Liver (tissue), 9 donors: ENCODE results near the gene GPC3. TPM values are rescaled to one million over a fixed set of nuclear protein-coding genes. Genes with fewer than 3 reads are reported as not detected.

Experiments used
- DNase-seq: peaks from one replicate; pipeline ENCODE4 v3.0.0-alpha.2; 2017; ENCODE audit warnings: low spot score
- H3K27ac ChIP-seq, 2 donors: one replicate each; pipeline ENCODE4 v1.7.0; 2013; ENCODE audit warnings: inconsistent platforms in 2 of 2, low read length in 2 of 2, control low read depth in 1 of 2, low read depth in 1 of 2, mild to moderate bottlenecking in 1 of 2
- H3K27me3 ChIP-seq, 4 donors: one replicate each; pipeline versions ENCODE4 v1.6.1 to v1.7.0; 2013; ENCODE audit warnings: low read length in 3 of 4, inconsistent platforms in 1 of 4, mild to moderate bottlenecking in 1 of 4, moderate library complexity in 1 of 4; ENCODE audit not compliant: control insufficient read depth in 4 of 4, insufficient read depth in 4 of 4
- H3K36me3 ChIP-seq, 4 donors: one replicate each; pipeline versions ENCODE4 v1.6.1 to v1.7.0; 2013; ENCODE audit warnings: low read length in 3 of 4, mild to moderate bottlenecking in 3 of 4, low read depth in 1 of 4, moderate library complexity in 1 of 4; ENCODE audit not compliant: control insufficient read depth in 4 of 4, insufficient read depth in 3 of 4
- H3K4me1 ChIP-seq, 4 donors: one replicate each; pipeline versions ENCODE4 v1.6.1 to v1.7.0; 2013; ENCODE audit warnings: low read length in 3 of 4, mild to moderate bottlenecking in 3 of 4, moderate library complexity in 1 of 4; ENCODE audit not compliant: control insufficient read depth in 4 of 4, insufficient read depth in 4 of 4
- H3K4me3 ChIP-seq, 3 donors: one replicate each; pipeline versions ENCODE4 v1.6.1 to v1.7.0; 2013; ENCODE audit warnings: low read length in 3 of 3, control low read depth in 1 of 3, low read depth in 1 of 3, mild to moderate bottlenecking in 1 of 3
- H3K9ac ChIP-seq, 2 donors: one replicate each; pipeline ENCODE4 v1.7.0; 2013; ENCODE audit warnings: low read length in 2 of 2, mild to moderate bottlenecking in 2 of 2, moderate library complexity in 2 of 2, control low read depth in 1 of 2, low read depth in 1 of 2
- H3K9me3 ChIP-seq, 4 donors: one replicate each; pipeline versions ENCODE4 v1.6.1 to v1.7.0; 2013; ENCODE audit warnings: low read length in 3 of 4; ENCODE audit not compliant: control insufficient read depth in 4 of 4
- EGR1 ChIP-seq, 2 donors: IDR thresholded peaks; 2 replicates each; pipeline ENCODE4 v1.6.1; 2016 to 2018; ENCODE audit warnings: antibody characterized with exemption in 2 of 2, low read depth in 2 of 2
- FOXA1 ChIP-seq: IDR thresholded peaks from 2 replicates; pipeline ENCODE4 v1.6.1; 2016; ENCODE audit warnings: antibody characterized with exemption
- FOXA2 ChIP-seq: IDR thresholded peaks from 2 replicates; pipeline ENCODE4 v1.6.1; 2016; ENCODE audit warnings: antibody characterized with exemption
- GABPA ChIP-seq, 2 donors: IDR thresholded peaks in 1 of 2; conservative IDR thresholded peaks in 1 of 2; 2 replicates each; pipeline ENCODE4 v1.6.1; 2016; ENCODE audit warnings: antibody characterized with exemption in 2 of 2, mild to moderate bottlenecking in 1 of 2, moderate library complexity in 1 of 2
- HNF4A ChIP-seq, 2 donors: conservative IDR thresholded peaks; 2 replicates each; pipeline ENCODE4 v1.6.1; 2016; ENCODE audit warnings: antibody characterized with exemption in 2 of 2, mild to moderate bottlenecking in 2 of 2
- HNF4G ChIP-seq: IDR thresholded peaks from 2 replicates; pipeline ENCODE4 v1.6.1; 2016; ENCODE audit warnings: antibody characterized with exemption
- NR2F2 ChIP-seq: IDR thresholded peaks from 2 replicates; pipeline ENCODE4 v1.6.1; 2016; ENCODE audit warnings: antibody characterized with exemption
- RAD21 ChIP-seq, 2 donors: IDR thresholded peaks; 2 replicates each; pipeline ENCODE4 v1.6.1; 2016; ENCODE audit warnings: antibody characterized with exemption in 2 of 2, mild to moderate bottlenecking in 2 of 2
- RXRA ChIP-seq, 2 donors: IDR thresholded peaks; 2 replicates each; pipeline ENCODE4 v1.6.1; 2017 to 2018; ENCODE audit warnings: antibody characterized with exemption in 2 of 2, mild to moderate bottlenecking in 1 of 2
- SP1 ChIP-seq: IDR thresholded peaks from 2 replicates; pipeline ENCODE4 v1.6.1; 2018; ENCODE audit warnings: antibody characterized with exemption, mild to moderate bottlenecking
- TAF1 ChIP-seq: conservative IDR thresholded peaks from 2 replicates; pipeline ENCODE4 v1.6.1; 2016; ENCODE audit warnings: antibody characterized with exemption, mild to moderate bottlenecking
- YY1 ChIP-seq: IDR thresholded peaks from 2 replicates; pipeline ENCODE4 v1.6.1; 2016; ENCODE audit warnings: antibody characterized with exemption, mild to moderate bottlenecking
- WGBS: extraction: QIAGEN DNeasy Blood & Tissue Kit; methylation state at CpG from one replicate; pipeline ENCODE4 v1.1.7; 2013; 5-methylcytosine and 5-hydroxymethylcytosine counted together
- polyA plus RNA-seq, 2 donors: library from polyadenylated mRNA; stranded (reverse) in 1 of 2; unstranded in 1 of 2; fragments of 200-250 nt in 1 of 2; fragments of >200 nt in 1 of 2; fragmentation: Nextera tagmentation in 1 of 2; extraction: Ambion mirVana in 1 of 2; gene quantifications; one replicate each; pipeline versions ENCODE4 v1.2.1 to v1.2.3, GENCODE V29; 2013 to 2015
- total RNA-seq, 2 donors: library from RNA; depleted of rRNA; stranded (reverse); fragments of >200 nt; gene quantifications; one replicate each; pipeline ENCODE4 v1.2.3, GENCODE V29; 2014
- TF ChIP-seq, protein P1 (sequence below): fragments of 150-350 bp; IDR thresholded peaks from 2 replicates; pipeline ENCODE4 v1.5.1; 2017; ENCODE audit warnings: improper control_type of control experiment, low read depth, low read length; ENCODE audit not compliant: missing input control
- TF ChIP-seq, protein P2 (sequence below): IDR thresholded peaks from 2 replicates; pipeline ENCODE4 v1.6.1; 2016; ENCODE audit warnings: antibody characterized with exemption
- TF ChIP-seq, protein P3 (sequence below): IDR thresholded peaks from 2 replicates; pipeline ENCODE4 v1.6.1; 2016; ENCODE audit warnings: antibody characterized with exemption
- donor health status: healthy.
- donor health status: healthy.
- donor health status: healthy.
- donor health status: healthy.
- donor health status: healthy.

GPC3 gene
- total and polyA plus RNA-seq, 4 donors = 0.40 to 1,133 (median 1.5) TPM

DNA sequence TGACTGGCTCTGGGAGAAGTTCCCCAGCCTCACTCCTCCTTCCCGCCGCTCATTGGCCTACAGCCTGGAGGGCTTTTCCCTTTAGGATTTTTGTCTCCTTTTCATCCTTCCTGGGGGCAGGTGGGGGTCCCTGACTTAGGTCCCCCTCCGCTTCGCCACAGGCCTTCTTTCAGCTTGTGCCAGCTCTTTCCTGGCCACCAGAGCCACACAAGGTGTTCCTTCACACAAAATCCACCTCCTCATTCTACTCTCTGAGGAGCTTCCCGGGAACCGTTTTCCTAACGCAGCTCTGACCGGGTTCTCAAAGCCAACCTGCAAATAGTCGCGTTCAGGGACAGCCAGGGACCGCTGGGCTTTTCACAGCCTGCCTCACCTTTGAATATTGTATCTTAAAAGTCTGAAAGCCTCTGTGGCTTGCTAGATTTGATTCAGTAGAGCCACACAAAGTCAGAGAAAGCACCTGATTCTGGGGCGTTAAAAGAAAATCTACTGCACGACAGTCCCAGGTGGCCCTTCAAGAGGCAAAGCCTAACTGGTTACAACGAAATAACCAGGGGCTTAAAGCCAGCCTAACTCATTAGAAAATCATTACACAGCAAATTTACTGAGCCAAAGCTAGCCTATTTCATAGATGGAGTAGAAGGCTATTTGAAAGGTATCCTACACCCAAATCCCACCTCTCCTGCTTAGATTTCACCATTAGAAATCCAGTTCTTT, 731 bp upstream of the GPC3 start:
- Histone ChIP-seq H3K27ac (no peak overlapping the region), H3K4me1 (peaks cover 4 to 11% (median 7%) of the 10 kb centered on the region in 4 donors), H3K27me3 (peaks cover 0 to 2% (median 1%) of the 10 kb centered on the region in 4 donors), H3K9ac (no peak overlapping the region), H3K9me3 (peaks cover 0 to 4% (median 0%) of the 10 kb centered on the region in 4 donors), H3K4me3 (peak overlapping the region in 2 of 3 donors; percentile 38 to 54), H3K36me3 (no peaks in the 10 kb centered on the region)
- no peak for TF ChIP-seq TAF1
- TF ChIP-seq HNF4G = no peak
- TF ChIP-seq YY1 = no peak
- TF ChIP-seq NR2F2 = no peak
- TF ChIP-seq FOXA2 = no peak
- TF ChIP-seq, protein P1, sequence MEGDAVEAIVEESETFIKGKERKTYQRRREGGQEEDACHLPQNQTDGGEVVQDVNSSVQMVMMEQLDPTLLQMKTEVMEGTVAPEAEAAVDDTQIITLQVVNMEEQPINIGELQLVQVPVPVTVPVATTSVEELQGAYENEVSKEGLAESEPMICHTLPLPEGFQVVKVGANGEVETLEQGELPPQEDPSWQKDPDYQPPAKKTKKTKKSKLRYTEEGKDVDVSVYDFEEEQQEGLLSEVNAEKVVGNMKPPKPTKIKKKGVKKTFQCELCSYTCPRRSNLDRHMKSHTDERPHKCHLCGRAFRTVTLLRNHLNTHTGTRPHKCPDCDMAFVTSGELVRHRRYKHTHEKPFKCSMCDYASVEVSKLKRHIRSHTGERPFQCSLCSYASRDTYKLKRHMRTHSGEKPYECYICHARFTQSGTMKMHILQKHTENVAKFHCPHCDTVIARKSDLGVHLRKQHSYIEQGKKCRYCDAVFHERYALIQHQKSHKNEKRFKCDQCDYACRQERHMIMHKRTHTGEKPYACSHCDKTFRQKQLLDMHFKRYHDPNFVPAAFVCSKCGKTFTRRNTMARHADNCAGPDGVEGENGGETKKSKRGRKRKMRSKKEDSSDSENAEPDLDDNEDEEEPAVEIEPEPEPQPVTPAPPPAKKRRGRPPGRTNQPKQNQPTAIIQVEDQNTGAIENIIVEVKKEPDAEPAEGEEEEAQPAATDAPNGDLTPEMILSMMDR = no peak
- no peak for TF ChIP-seq RXRA (IDR thresholded peaks at IDR 0.05)
- DNase-seq = no peak
- WGBS = 11% methylated on average over 14 of the region's 14 CpGs

DNA sequence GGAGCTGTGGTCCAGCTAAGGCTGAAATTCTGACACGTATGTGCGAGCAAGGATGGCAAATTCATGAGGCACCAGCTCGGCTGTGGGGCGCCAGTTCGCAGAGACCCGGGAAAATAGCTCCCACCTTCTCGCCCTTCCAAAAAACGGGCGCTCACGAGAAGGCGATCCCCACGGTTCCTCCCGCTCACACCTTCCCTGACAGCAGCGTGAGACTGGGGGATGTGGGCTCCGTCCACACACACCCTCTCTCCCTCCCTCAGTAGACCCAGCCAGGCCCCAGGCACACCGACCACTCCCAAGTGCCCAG, 584 bp downstream of the GPC3 start:
- no peak overlapping the region for H3K9ac ChIP-seq
- H3K4me3 ChIP-seq = peak overlapping the region in 1 of 3 donors; percentile 54
- no peaks in the 10 kb centered on the region for H3K36me3 ChIP-seq
- H3K9me3 ChIP-seq = peaks cover 0 to 4% (median 0%) of the 10 kb centered on the region in 4 donors
- DNase-seq = no peak
- TF ChIP-seq FOXA1 (no peak), HNF4A (conservative IDR thresholded peaks at IDR 0.05) (no peak), SP1 (no peak), RXRA (IDR thresholded peaks at IDR 0.05) (no peak), HNF4G (no peak), YY1 (no peak), EGR1 (IDR thresholded peaks at IDR 0.05; ENCODE audit: low read depth in 2 of 2) (no peak), TAF1 (no peak), RAD21 (IDR thresholded peaks at IDR 0.05) (no peak), NR2F2 (no peak), GABPA (IDR thresholded peaks at IDR 0.05 in 1 of 2, conservative IDR thresholded peaks at IDR 0.05 in 1 of 2) (no peak)
- TF ChIP-seq, protein P1 = no peak
- TF ChIP-seq, protein P2, sequence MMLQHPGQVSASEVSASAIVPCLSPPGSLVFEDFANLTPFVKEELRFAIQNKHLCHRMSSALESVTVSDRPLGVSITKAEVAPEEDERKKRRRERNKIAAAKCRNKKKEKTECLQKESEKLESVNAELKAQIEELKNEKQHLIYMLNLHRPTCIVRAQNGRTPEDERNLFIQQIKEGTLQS = no peak
- TF ChIP-seq, protein P3, sequence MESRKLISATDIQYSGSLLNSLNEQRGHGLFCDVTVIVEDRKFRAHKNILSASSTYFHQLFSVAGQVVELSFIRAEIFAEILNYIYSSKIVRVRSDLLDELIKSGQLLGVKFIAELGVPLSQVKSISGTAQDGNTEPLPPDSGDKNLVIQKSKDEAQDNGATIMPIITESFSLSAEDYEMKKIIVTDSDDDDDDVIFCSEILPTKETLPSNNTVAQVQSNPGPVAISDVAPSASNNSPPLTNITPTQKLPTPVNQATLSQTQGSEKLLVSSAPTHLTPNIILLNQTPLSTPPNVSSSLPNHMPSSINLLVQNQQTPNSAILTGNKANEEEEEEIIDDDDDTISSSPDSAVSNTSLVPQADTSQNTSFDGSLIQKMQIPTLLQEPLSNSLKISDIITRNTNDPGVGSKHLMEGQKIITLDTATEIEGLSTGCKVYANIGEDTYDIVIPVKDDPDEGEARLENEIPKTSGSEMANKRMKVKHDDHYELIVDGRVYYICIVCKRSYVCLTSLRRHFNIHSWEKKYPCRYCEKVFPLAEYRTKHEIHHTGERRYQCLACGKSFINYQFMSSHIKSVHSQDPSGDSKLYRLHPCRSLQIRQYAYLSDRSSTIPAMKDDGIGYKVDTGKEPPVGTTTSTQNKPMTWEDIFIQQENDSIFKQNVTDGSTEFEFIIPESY = no peak
- H3K27ac ChIP-seq = no peak overlapping the region
- peaks cover 4 to 11% (median 7%) of the 10 kb centered on the region in 4 donors for H3K4me1 ChIP-seq
- H3K27me3 ChIP-seq = peaks cover 0 to 2% (median 1%) of the 10 kb centered on the region in 4 donors
- WGBS = 10% methylated on average over 16 of the region's 16 CpGs
